Endothelial cell of umbilical vein (primary cell): ENCODE measurements around the gene NR3C1. TPM values are rescaled to one million over a fixed set of nuclear protein-coding genes. Genes with fewer than 3 reads are reported as not detected.
A peak's percentile ranks its signal among the peaks of the same experiment; 100 is the strongest.

Experiments
- BruUV-seq: library from RNA; stranded (reverse); fragments of 400-500 nt; replicated peaks from 2 replicates; lab custom pipeline; 2021; lab: Mats Ljungman, UMichigan
- CTCF ChIA-PET: fragments of 300-600, 350-600 bp; sonication (Branson Sonifier 250); formaldehyde crosslinking; loops from one replicate; lab custom pipeline; 2021; ENCODE audit warnings: antibody characterized with exemption, inconsistent platforms; lab: Charles Lee
- POLR2A ChIA-PET: fragments of 300-600, 350-600 bp; sonication (Branson Sonifier 250); formaldehyde crosslinking; loops from one replicate; lab custom pipeline; 2021; ENCODE audit warnings: antibody characterized with exemption, inconsistent platforms; lab: Charles Lee
- DNase-seq: peaks from one replicate; pipeline ENCODE4 v3.0.0-alpha.2; 2011; ENCODE audit warnings: low read depth, low spot score
- FAIRE-seq: peaks from 2 replicates; lab custom pipeline; 2011; peaks lifted over from hg19 to GRCh38; lab: Jason Lieb, UNC
- H2AFZ ChIP-seq: 2 replicates; pipeline ENCODE4 v1.6.0; 2012; ENCODE audit warnings: low read depth, low read length, control low read depth, inconsistent platforms
- H3K27ac ChIP-seq: 2 replicates; pipeline ENCODE4 v1.5.1; 2011; ENCODE audit warnings: low read depth, mild to moderate bottlenecking, control low read depth, low read length, moderate library complexity; ENCODE audit not compliant: insufficient read depth
- H3K27me3 ChIP-seq, 2 experiments: 2 replicates each; pipeline versions ENCODE4 v1.6.0 to v1.6.1; 2011; ENCODE audit warnings: low read length in 2 of 2, mixed read lengths in 1 of 2; ENCODE audit not compliant: control insufficient read depth in 2 of 2, insufficient read depth in 2 of 2
- H3K36me3 ChIP-seq, 2 experiments: 2 replicates in 1 of 2; 3 replicates in 1 of 2; pipeline ENCODE4 v1.5.1; 2011; ENCODE audit warnings: low read length in 2 of 2, mild to moderate bottlenecking in 1 of 2, moderate library complexity in 1 of 2; ENCODE audit not compliant: control insufficient read depth in 2 of 2, insufficient read depth in 2 of 2; ENCODE audit errors: extremely low read depth in 1 of 2
- H3K4me1 ChIP-seq: 3 replicates; pipeline ENCODE4 v1.5.1; 2011; ENCODE audit warnings: mild to moderate bottlenecking, low read length; ENCODE audit not compliant: control insufficient read depth, insufficient read depth; ENCODE audit errors: extremely low read depth
- H3K4me2 ChIP-seq: 2 replicates; pipeline ENCODE4 v1.6.1; 2011; ENCODE audit warnings: low read length, control low read depth, mixed read lengths; ENCODE audit not compliant: insufficient read depth
- H3K4me3 ChIP-seq, 3 experiments: fragments of 200-600 bp in 1 of 3; sonication (generic), shearing (Covaris generic) in 1 of 3; replicated peaks in 1 of 3; 2 replicates each; pipeline ENCODE4 v1.5.1; 2011 to 2016; ENCODE audit warnings: control low read depth in 3 of 3, low read length in 3 of 3, mild to moderate bottlenecking in 2 of 3, inconsistent platforms in 1 of 3, low read depth in 1 of 3, moderate library complexity in 1 of 3; ENCODE audit not compliant: insufficient read depth in 1 of 3
- H3K79me2 ChIP-seq: 2 replicates; pipeline ENCODE4 v1.6.0; 2012; ENCODE audit warnings: low read length, inconsistent platforms; ENCODE audit not compliant: control insufficient read depth, insufficient read depth
- H3K9ac ChIP-seq: replicated peaks from 2 replicates; pipeline ENCODE3; 2011; ENCODE audit warnings: low read length, control low read depth; ENCODE audit not compliant: insufficient read depth; ENCODE audit errors: extremely low read depth
- H3K9me1 ChIP-seq: replicated peaks from 3 replicates; pipeline ENCODE4 v1.6.0; 2011; ENCODE audit warnings: mild to moderate bottlenecking, low read length; ENCODE audit not compliant: control insufficient read depth, insufficient read depth; ENCODE audit errors: extremely low read depth
- H3K9me3 ChIP-seq: replicated peaks from 2 replicates; pipeline ENCODE4 v1.5.1; 2012; ENCODE audit warnings: low read length, inconsistent platforms; ENCODE audit not compliant: control insufficient read depth, insufficient read depth
- H4K20me1 ChIP-seq: replicated peaks from 2 replicates; pipeline ENCODE3; 2011; ENCODE audit warnings: mild to moderate bottlenecking, low read length; ENCODE audit not compliant: control insufficient read depth, insufficient read depth; ENCODE audit errors: extremely low read depth
- CTCF ChIP-seq, 2 donors: IDR thresholded peaks; 1 replicate in 1 of 2; 2 replicates in 1 of 2; pipeline ENCODE4 v1.5.1; 2011; ENCODE audit warnings: low read length in 2 of 2, mild to moderate bottlenecking in 2 of 2, moderate library complexity in 2 of 2, control low read depth in 1 of 2, inconsistent platforms in 1 of 2, low read depth in 1 of 2; ENCODE audit not compliant: insufficient read depth in 1 of 2; ENCODE audit errors: extremely low read depth in 1 of 2
- FOS ChIP-seq: IDR thresholded peaks from 2 replicates; pipeline ENCODE4 v1.6.1; 2011; ENCODE audit warnings: mild to moderate bottlenecking, low read length, moderate library complexity, borderline replicate concordance; ENCODE audit not compliant: insufficient read depth
- GATA2 ChIP-seq: IDR thresholded peaks from 2 replicates; pipeline ENCODE4 v1.7.0; 2011; ENCODE audit warnings: low read depth, mild to moderate bottlenecking, moderate library complexity, mixed read lengths, low read length; ENCODE audit not compliant: insufficient read length, insufficient read depth
- JUN ChIP-seq: IDR thresholded peaks from 2 replicates; pipeline ENCODE4 v1.6.1; 2011; ENCODE audit warnings: borderline replicate concordance, low read depth; ENCODE audit not compliant: insufficient read length, insufficient read depth
- MAX ChIP-seq: IDR thresholded peaks from 2 replicates; pipeline ENCODE4 v1.6.1; 2011; ENCODE audit not compliant: insufficient read depth, insufficient read length
- MYC ChIP-seq: IDR thresholded peaks from one replicate; pipeline ENCODE4 v1.6.1; 2011; ENCODE audit warnings: mild to moderate bottlenecking, low read depth, low read length
- POLR2AphosphoS5 ChIP-seq: IDR thresholded peaks from 2 replicates; pipeline ENCODE4 v1.6.1; 2012; ENCODE audit warnings: low read depth, mild to moderate bottlenecking, control low read depth, low read length, moderate library complexity; ENCODE audit not compliant: insufficient read depth
- dilution Hi-C: fragments of 300-500 bp; cut with MboI; formaldehyde crosslinking; loops from one replicate; pipeline ENCODE4 v1.15.0; 2019; ENCODE audit warnings: low sequenced_read_pairs; ENCODE audit not compliant: extremely low pct_ligation_motif_present
- intact Hi-C: fragments of 100-400 bp; cut with micrococcal nuclease; formaldehyde crosslinking; loops from one replicate; pipeline ENCODE4 v1.10.0; 2022
- polyA plus RNA-seq, 4 experiments: library from polyadenylated mRNA; depleted of rRNA in 3 of 4; stranded (reverse) in 3 of 4; unstranded in 1 of 4; fragments of >200 nt; gene quantifications; 2 replicates each; pipeline versions ENCODE4 v1.2.1 to v1.2.3, GENCODE V29; 2011 to 2012; ENCODE audit warnings: missing spikeins in 1 of 4
- total RNA-seq: library from RNA; stranded (reverse); gene quantifications from 2 replicates; pipeline ENCODE4 v1.2.3, GENCODE V29; 2021

Gene NR3C1
- total and polyA plus RNA-seq, 2 donors (not counting 3 experiments of a cell fraction or from before 2014, with no cell fraction given), result 4.1 to 17.0 TPM

- FAIRE-seq (peak; percentile 15), DNase-seq (peak; percentile 80)
- Histone ChIP-seq H3K27me3 (no peaks in the 10 kb centered on the region), H3K36me3 (no peaks in the 10 kb centered on the region), H3K9me3 (no peaks in the 10 kb centered on the region), H3K4me2 (peak overlapping the region; percentile 81), H3K4me3 (peak overlapping the region; percentile 64 to 80 (median 79)), H3K4me1 (peaks cover 32% of the 10 kb centered on the region), H4K20me1 (no peaks in the 10 kb centered on the region), H3K9me1 (no peaks in the 10 kb centered on the region), H3K79me2 (peaks cover 32% of the 10 kb centered on the region), H2AFZ (peak overlapping the region; percentile 99), H3K27ac (peak overlapping the region; percentile 94), H3K9ac (peak overlapping the region; percentile 93)
- TF ChIP-seq MYC (no peak), CTCF (IDR thresholded peaks at IDR 0.05; ENCODE audit: extremely low read depth in 1 of 2, insufficient read depth in 1 of 2, low read depth in 1 of 2, low read length in 2 of 2) (no peak), POLR2AphosphoS5 (no peak), GATA2 (no peak), MAX (no peak), JUN (no peak), FOS (no peak)
- POLR2A ChIA-PET, result interaction anchor here (0.5 to 0.6 kb wide), 4 partner anchors 93 to 489 kb away, joined by 3 to 4 read pairs (median 4); no protein-coding TSS in a partner anchor
- CTCF ChIA-PET, result interaction anchor here (0.6 to 2.8 kb wide), 44 partner anchors 9 to 785 kb away, joined by 3 to 35 read pairs (median 4); no protein-coding TSS in a partner anchor
- intact Hi-C loops, result loop anchor here (1.0 to 10.0 kb wide), 9 partner anchors 190 to 786 kb away; no protein-coding TSS in a partner anchor
- no TSS peak for BruUV-seq
- dilution Hi-C loops, result no loop called here
Measured at GRCh38 chr5:143404416-143405062, 1.1 kb upstream of the NR3C1 start.
